CD4-positive, alpha-beta T cell treated with Interferon alpha-2 for 1 hour (primary cell): ENCODE measurements around the gene USP12.

ENCODE experiments used
- DNase-seq, 2 donors: peaks; one replicate each; pipeline ENCODE4 v3.0.0-alpha.2; 2020 to 2022

Gene USP12

GRCh38 chr13:27028683-27029480, 142.7 kb downstream of the USP12 start:
- no peak for DNase-seq

- DNase-seq: no peak
These were observed 144.4 kb downstream of the USP12 start for GRCh38 chr13:27027086-27027667.

- no peak for DNase-seq
These were observed 145.2 kb downstream of the USP12 start for GRCh38 chr13:27026396-27026795.

- DNase-seq: no peak
These were observed 146.7 kb downstream of the USP12 start for GRCh38 chr13:27024776-27025492.

GRCh38 chr13:27024074-27024461, 147.5 kb downstream of the USP12 start:
- DNase-seq: no peak

- no peak for DNase-seq
These were observed 148.1 kb downstream of the USP12 start for GRCh38 chr13:27023385-27024073.

- no peak for DNase-seq
These were observed 148.9 kb downstream of the USP12 start for GRCh38 chr13:27022571-27023311.

GRCh38 chr13:27020415-27020814, 151.2 kb downstream of the USP12 start:
- DNase-seq: no peak

- no peak for DNase-seq
These were observed 152.7 kb downstream of the USP12 start for GRCh38 chr13:27018882-27019281.

GRCh38 chr13:27018344-27018861, 153.2 kb downstream of the USP12 start:
- DNase-seq: no peak

GRCh38 chr13:27016875-27017274, 154.7 kb downstream of the USP12 start:
- DNase-seq: no peak
